Peyer's patch (tissue), 4 donors: Measurements from ENCODE around the gene RAB2B.

Source experiments
- CTCF ChIP-seq, 6 experiments: fragments of 450-650 bp in 4 of 6; fragments of 200-600 bp in 2 of 6; sonication (generic) in 1 of 6; IDR thresholded peaks; one replicate each; pipeline ENCODE4 v1.5.1; 2017 to 2019; ENCODE audit warnings: antibody characterized with exemption in 6 of 6, mild to moderate bottlenecking in 3 of 6, moderate library complexity in 1 of 6
- POLR2A ChIP-seq, 2 donors: fragments of 450-650 bp; IDR thresholded peaks; one replicate each; pipeline ENCODE4 v1.5.1; 2017; ENCODE audit warnings: antibody characterized with exemption in 2 of 2, mild to moderate bottlenecking in 2 of 2, moderate library complexity in 2 of 2

GRCh38 chr14:21454843-21455544 is 21.8 kb downstream of the RAB2B start:
- TF ChIP-seq CTCF (IDR thresholded peaks at IDR 0.05) = no peak
- no peak for TF ChIP-seq POLR2A (IDR thresholded peaks at IDR 0.05)
